ENCODE measurements around the gene TSG101.

DNA sequence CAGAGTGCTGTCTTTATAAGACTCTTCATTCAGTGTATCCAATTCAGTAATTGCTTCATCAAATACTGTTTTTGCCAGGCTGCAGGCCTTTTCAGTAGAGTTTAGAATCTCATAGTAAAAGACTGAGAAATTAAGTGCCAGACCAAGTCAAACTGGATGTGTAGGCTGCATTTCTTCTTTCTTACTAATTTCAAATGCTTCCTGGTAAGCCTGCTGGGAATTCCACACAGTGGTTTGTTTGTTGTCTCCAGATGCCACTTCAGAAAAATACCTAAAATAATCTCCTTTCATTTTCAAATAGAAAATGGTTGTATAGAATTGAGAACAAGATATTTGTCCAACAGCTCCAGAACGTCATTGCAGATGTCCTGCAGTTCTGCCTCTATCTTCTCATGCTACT is 36.4 kb downstream of the TSG101 start:
- TF ChIP-seq, protein P1, sequence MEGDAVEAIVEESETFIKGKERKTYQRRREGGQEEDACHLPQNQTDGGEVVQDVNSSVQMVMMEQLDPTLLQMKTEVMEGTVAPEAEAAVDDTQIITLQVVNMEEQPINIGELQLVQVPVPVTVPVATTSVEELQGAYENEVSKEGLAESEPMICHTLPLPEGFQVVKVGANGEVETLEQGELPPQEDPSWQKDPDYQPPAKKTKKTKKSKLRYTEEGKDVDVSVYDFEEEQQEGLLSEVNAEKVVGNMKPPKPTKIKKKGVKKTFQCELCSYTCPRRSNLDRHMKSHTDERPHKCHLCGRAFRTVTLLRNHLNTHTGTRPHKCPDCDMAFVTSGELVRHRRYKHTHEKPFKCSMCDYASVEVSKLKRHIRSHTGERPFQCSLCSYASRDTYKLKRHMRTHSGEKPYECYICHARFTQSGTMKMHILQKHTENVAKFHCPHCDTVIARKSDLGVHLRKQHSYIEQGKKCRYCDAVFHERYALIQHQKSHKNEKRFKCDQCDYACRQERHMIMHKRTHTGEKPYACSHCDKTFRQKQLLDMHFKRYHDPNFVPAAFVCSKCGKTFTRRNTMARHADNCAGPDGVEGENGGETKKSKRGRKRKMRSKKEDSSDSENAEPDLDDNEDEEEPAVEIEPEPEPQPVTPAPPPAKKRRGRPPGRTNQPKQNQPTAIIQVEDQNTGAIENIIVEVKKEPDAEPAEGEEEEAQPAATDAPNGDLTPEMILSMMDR (IDR thresholded peaks at IDR 0.05): no peak
- no peak for TF ChIP-seq POLR2A (IDR thresholded peaks at IDR 0.05)
